GM23338 (cell line): ENCODE measurements around the gene ARMC9. TPM values are rescaled to one million over a fixed set of nuclear protein-coding genes. Genes with fewer than 3 reads are reported as not detected.

Experiments
- ATAC-seq: fragments of 200-7000 bp; cut with Tn5 transposase; 3 replicates; pipeline ENCODE4 v1.9.1; 2020
- DNase-seq: peaks from one replicate; pipeline ENCODE4 v3.0.0-alpha.2; 2015; ENCODE audit warnings: low spot score
- H2AFZ ChIP-seq: fragments of 200-600 bp; sonication (generic); 2 replicates; pipeline ENCODE4 v1.8.0; 2016; ENCODE audit warnings: antibody characterized with exemption, mild to moderate bottlenecking, moderate library complexity
- H3F3A ChIP-seq: fragments of 200-600 bp; sonication (generic); replicated peaks from 2 replicates; pipeline ENCODE4 v1.8.0; 2017; ENCODE audit warnings: antibody characterized with exemption, mixed run types, low read depth
- H3K27ac ChIP-seq: fragments of 200-600 bp; sonication (generic); 2 replicates; pipeline ENCODE4 v1.6.1; 2016; ENCODE audit warnings: low read depth
- H3K27me3 ChIP-seq: fragments of 200-600 bp; sonication (generic); 2 replicates; pipeline ENCODE4 v1.8.0; 2016; ENCODE audit warnings: mild to moderate bottlenecking, mixed run types, moderate library complexity; ENCODE audit not compliant: insufficient read depth
- H3K36me3 ChIP-seq: fragments of 200-600 bp; sonication (generic); 2 replicates; pipeline ENCODE4 v1.8.0; 2016; ENCODE audit warnings: mild to moderate bottlenecking; ENCODE audit not compliant: insufficient read depth
- H3K4me1 ChIP-seq: fragments of 200-600 bp; sonication (generic); 2 replicates; pipeline ENCODE4 v1.8.0; 2016; ENCODE audit warnings: mild to moderate bottlenecking, moderate library complexity; ENCODE audit not compliant: insufficient read depth
- H3K4me2 ChIP-seq: fragments of 200-600 bp; sonication (generic); 2 replicates; pipeline ENCODE4 v1.7.1; 2017; ENCODE audit warnings: mixed run types
- H3K4me3 ChIP-seq: fragments of 200-600 bp; sonication (generic); 2 replicates; pipeline ENCODE4 v1.6.1; 2016; ENCODE audit warnings: mixed run types
- H3K79me2 ChIP-seq: fragments of 200-600 bp; sonication (generic); replicated peaks from 2 replicates; pipeline ENCODE4 v1.8.0; 2017; ENCODE audit warnings: mild to moderate bottlenecking; ENCODE audit not compliant: insufficient read depth
- H3K9me2 ChIP-seq: fragments of 200-600 bp; sonication (generic); 2 replicates; pipeline ENCODE4 v1.8.0; 2017; ENCODE audit not compliant: insufficient read depth
- H4K20me1 ChIP-seq: fragments of 200-600 bp; sonication (generic); replicated peaks from 2 replicates; pipeline ENCODE4 v1.8.0; 2017; ENCODE audit warnings: mild to moderate bottlenecking; ENCODE audit not compliant: insufficient read depth
- H3K27ac Mint-ChIP-seq: 2 replicates; pipeline ENCODE4 v1.8.0; 2020; ENCODE audit warnings: inconsistent platforms, mild to moderate bottlenecking, moderate library complexity, mixed read lengths
- H3K27me3 Mint-ChIP-seq: 3 replicates; pipeline ENCODE4 v1.8.0; 2022; ENCODE audit warnings: low read depth, mild to moderate bottlenecking, moderate library complexity, mixed read lengths, inconsistent platforms; ENCODE audit not compliant: insufficient read depth, poor library complexity
- H3K36me3 Mint-ChIP-seq: 3 replicates; pipeline ENCODE4 v1.8.0; 2021; ENCODE audit warnings: low read depth, mild to moderate bottlenecking, inconsistent platforms, moderate library complexity, mixed read lengths
- H3K4me1 Mint-ChIP-seq: 3 replicates; pipeline ENCODE4 v1.8.0; 2020; ENCODE audit warnings: mild to moderate bottlenecking, inconsistent platforms, mixed read lengths
- H3K4me3 Mint-ChIP-seq: 3 replicates; pipeline ENCODE4 v1.8.0; 2021; ENCODE audit warnings: moderate library complexity, mild to moderate bottlenecking, inconsistent platforms, mixed read lengths
- H3K9me3 Mint-ChIP-seq: 3 replicates; pipeline ENCODE4 v1.8.0; 2020; ENCODE audit warnings: moderate library complexity, mild to moderate bottlenecking, inconsistent platforms, mixed read lengths
- CREB1 ChIP-seq: fragments of 250-450 bp; sonication (Bioruptor Pico); IDR thresholded peaks from 2 replicates; pipeline ENCODE4 v1.5.0; 2020; ENCODE audit warnings: low read depth, mild to moderate bottlenecking, moderate library complexity
- EZH2 ChIP-seq: fragments of 200-600 bp; sonication (generic); IDR thresholded peaks from one replicate; pipeline ENCODE4 v1.8.0; 2017; ENCODE audit warnings: antibody characterized with exemption, mild to moderate bottlenecking, low read depth; ENCODE audit not compliant: unreplicated experiment
- EZH2phosphoT487 ChIP-seq: fragments of 200-600 bp; sonication (generic); IDR thresholded peaks from one replicate; pipeline ENCODE4 v1.8.1; 2018; ENCODE audit warnings: antibody characterized with exemption; ENCODE audit not compliant: unreplicated experiment
- JUNB ChIP-seq: IDR thresholded peaks from one replicate; pipeline ENCODE4 v1.6.1; 2016; ENCODE audit warnings: antibody characterized with exemption; ENCODE audit not compliant: unreplicated experiment
- NANOG ChIP-seq: IDR thresholded peaks from 2 replicates; pipeline ENCODE4 v1.6.1; 2016; ENCODE audit warnings: antibody characterized with exemption, borderline replicate concordance
- STAT1 ChIP-seq: IDR thresholded peaks from one replicate; pipeline ENCODE4 v1.6.1; 2016; ENCODE audit warnings: antibody characterized with exemption; ENCODE audit not compliant: unreplicated experiment
- ZNF114 ChIP-seq: fragments of 250-450 bp; sonication (Bioruptor Pico); IDR thresholded peaks from 2 replicates; pipeline ENCODE4 v1.5.0; 2020; ENCODE audit warnings: mild to moderate bottlenecking, moderate library complexity
- ZNF331 ChIP-seq: fragments of 250-450 bp; sonication (Bioruptor Pico); IDR thresholded peaks from 2 replicates; pipeline ENCODE4 v1.5.0; 2020; ENCODE audit warnings: low read depth, mild to moderate bottlenecking, moderate library complexity
- polyA plus RNA-seq: library from polyadenylated mRNA; unstranded; fragments of >200 nt; fragmentation: Nextera tagmentation; extraction: Ambion mirVana; gene quantifications from 2 replicates; pipeline ENCODE4 v1.2.1, GENCODE V29; 2016
- total RNA-seq: library from RNA; depleted of rRNA; stranded (reverse); fragments of >200 nt; shearing (Covaris generic); gene quantifications from 2 replicates; pipeline ENCODE4 v1.2.3, GENCODE V29; 2014
- TF ChIP-seq, protein P1 (sequence below): IDR thresholded peaks from 2 replicates; pipeline ENCODE4 v1.6.1; 2016; ENCODE audit warnings: antibody characterized with exemption
- TF ChIP-seq, protein P2 (sequence below): fragments of 250-450 bp; sonication (Bioruptor Pico); IDR thresholded peaks from 2 replicates; pipeline ENCODE4 v1.5.0; 2020; ENCODE audit warnings: mild to moderate bottlenecking, moderate library complexity

The ARMC9 gene
- total and polyA plus RNA-seq, 2 experiments from 2014 or later = 29.2 to 56.0 TPM

DNA sequence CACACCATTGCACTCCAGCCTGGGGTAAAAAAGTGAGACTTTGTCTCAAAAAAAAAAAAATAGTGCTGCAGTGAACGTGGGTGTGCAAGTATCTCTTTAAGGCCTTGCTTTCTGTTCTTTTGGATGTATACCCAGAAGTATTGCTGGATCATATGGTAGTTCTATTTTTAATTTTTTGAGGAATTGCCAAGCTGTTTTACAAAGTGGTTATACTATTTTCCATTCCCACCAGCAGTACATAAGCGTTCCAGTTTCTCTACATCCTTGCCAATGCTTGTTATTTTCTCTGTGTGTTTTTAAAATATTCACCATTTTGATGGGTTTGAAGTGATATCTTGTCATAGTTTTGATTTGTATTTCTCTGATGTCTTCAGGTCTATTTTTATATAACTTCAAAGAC lies 13.1 kb downstream of the ARMC9 start:
- peaks cover 26% of the 10 kb centered on the region for H3K36me3 ChIP-seq
- H3K4me3 Mint-ChIP-seq = no peak overlapping the region

More for the DNA sequence above, 13.1 kb downstream of the ARMC9 start:
- ATAC-seq = no peak
- Histone ChIP-seq H3F3A (no peaks in the 10 kb centered on the region), H3K27ac (no peak overlapping the region), H3K4me3 (no peak overlapping the region), H3K4me1 (no peaks in the 10 kb centered on the region), H3K27me3 (no peaks in the 10 kb centered on the region), H2AFZ (no peak overlapping the region), H3K9me2 (no peaks in the 10 kb centered on the region), H3K4me2 (no peak overlapping the region), H4K20me1 (no peaks in the 10 kb centered on the region; the same call in 1 of the 2 replicates), H3K79me2 (no peaks in the 10 kb centered on the region)
- no peaks in the 10 kb centered on the region for H3K27me3 Mint-ChIP-seq
- no peaks in the 10 kb centered on the region for H3K9me3 Mint-ChIP-seq
- H3K4me1 Mint-ChIP-seq = no peaks in the 10 kb centered on the region
- no peak overlapping the region for H3K27ac Mint-ChIP-seq
- DNase-seq = no peak
- no peak for TF ChIP-seq EZH2
- TF ChIP-seq ZNF114 = no peak
- no peak for TF ChIP-seq EZH2phosphoT487
- TF ChIP-seq, protein P1, sequence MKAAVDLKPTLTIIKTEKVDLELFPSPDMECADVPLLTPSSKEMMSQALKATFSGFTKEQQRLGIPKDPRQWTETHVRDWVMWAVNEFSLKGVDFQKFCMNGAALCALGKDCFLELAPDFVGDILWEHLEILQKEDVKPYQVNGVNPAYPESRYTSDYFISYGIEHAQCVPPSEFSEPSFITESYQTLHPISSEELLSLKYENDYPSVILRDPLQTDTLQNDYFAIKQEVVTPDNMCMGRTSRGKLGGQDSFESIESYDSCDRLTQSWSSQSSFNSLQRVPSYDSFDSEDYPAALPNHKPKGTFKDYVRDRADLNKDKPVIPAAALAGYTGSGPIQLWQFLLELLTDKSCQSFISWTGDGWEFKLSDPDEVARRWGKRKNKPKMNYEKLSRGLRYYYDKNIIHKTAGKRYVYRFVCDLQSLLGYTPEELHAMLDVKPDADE = no peak
- no peak for TF ChIP-seq JUNB
- TF ChIP-seq ZNF331 (CRISPR knock-in tag) = no peak
- TF ChIP-seq NANOG = no peak
- TF ChIP-seq, protein P2, sequence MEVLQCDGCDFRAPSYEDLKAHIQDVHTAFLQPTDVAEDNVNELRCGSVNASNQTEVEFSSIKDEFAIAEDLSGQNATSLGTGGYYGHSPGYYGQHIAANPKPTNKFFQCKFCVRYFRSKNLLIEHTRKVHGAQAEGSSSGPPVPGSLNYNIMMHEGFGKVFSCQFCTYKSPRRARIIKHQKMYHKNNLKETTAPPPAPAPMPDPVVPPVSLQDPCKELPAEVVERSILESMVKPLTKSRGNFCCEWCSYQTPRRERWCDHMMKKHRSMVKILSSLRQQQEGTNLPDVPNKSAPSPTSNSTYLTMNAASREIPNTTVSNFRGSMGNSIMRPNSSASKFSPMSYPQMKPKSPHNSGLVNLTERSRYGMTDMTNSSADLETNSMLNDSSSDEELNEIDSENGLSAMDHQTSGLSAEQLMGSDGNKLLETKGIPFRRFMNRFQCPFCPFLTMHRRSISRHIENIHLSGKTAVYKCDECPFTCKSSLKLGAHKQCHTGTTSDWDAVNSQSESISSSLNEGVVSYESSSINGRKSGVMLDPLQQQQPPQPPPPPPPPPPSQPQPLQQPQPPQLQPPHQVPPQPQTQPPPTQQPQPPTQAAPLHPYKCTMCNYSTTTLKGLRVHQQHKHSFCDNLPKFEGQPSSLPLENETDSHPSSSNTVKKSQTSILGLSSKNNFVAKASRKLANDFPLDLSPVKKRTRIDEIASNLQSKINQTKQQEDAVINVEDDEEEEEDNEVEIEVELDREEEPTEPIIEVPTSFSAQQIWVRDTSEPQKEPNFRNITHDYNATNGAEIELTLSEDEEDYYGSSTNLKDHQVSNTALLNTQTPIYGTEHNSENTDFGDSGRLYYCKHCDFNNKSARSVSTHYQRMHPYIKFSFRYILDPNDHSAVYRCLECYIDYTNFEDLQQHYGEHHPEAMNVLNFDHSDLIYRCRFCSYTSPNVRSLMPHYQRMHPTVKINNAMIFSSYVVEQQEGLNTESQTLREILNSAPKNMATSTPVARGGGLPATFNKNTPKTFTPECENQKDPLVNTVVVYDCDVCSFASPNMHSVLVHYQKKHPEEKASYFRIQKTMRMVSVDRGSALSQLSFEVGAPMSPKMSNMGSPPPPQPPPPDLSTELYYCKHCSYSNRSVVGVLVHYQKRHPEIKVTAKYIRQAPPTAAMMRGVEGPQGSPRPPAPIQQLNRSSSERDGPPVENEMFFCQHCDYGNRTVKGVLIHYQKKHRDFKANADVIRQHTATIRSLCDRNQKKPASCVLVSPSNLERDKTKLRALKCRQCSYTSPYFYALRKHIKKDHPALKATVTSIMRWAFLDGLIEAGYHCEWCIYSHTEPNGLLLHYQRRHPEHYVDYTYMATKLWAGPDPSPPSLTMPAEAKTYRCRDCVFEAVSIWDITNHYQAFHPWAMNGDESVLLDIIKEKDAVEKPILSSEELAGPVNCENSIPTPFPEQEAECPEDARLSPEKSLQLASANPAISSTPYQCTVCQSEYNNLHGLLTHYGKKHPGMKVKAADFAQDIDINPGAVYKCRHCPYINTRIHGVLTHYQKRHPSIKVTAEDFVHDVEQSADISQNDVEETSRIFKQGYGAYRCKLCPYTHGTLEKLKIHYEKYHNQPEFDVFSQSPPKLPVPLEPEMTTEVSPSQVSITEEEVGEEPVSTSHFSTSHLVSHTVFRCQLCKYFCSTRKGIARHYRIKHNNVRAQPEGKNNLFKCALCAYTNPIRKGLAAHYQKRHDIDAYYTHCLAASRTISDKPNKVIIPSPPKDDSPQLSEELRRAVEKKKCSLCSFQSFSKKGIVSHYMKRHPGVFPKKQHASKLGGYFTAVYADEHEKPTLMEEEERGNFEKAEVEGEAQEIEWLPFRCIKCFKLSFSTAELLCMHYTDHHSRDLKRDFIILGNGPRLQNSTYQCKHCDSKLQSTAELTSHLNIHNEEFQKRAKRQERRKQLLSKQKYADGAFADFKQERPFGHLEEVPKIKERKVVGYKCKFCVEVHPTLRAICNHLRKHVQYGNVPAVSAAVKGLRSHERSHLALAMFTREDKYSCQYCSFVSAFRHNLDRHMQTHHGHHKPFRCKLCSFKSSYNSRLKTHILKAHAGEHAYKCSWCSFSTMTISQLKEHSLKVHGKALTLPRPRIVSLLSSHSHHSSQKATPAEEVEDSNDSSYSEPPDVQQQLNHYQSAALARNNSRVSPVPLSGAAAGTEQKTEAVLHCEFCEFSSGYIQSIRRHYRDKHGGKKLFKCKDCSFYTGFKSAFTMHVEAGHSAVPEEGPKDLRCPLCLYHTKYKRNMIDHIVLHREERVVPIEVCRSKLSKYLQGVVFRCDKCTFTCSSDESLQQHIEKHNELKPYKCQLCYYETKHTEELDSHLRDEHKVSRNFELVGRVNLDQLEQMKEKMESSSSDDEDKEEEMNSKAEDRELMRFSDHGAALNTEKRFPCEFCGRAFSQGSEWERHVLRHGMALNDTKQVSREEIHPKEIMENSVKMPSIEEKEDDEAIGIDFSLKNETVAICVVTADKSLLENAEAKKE (CRISPR knock-in tag) = no peak
- TF ChIP-seq CREB1 (CRISPR knock-in tag) = no peak
- TF ChIP-seq STAT1 = no peak
- peaks cover 36% of the 10 kb centered on the region for H3K36me3 Mint-ChIP-seq
